ENCODE results near the gene TESK2.

Gene TESK2

DNA sequence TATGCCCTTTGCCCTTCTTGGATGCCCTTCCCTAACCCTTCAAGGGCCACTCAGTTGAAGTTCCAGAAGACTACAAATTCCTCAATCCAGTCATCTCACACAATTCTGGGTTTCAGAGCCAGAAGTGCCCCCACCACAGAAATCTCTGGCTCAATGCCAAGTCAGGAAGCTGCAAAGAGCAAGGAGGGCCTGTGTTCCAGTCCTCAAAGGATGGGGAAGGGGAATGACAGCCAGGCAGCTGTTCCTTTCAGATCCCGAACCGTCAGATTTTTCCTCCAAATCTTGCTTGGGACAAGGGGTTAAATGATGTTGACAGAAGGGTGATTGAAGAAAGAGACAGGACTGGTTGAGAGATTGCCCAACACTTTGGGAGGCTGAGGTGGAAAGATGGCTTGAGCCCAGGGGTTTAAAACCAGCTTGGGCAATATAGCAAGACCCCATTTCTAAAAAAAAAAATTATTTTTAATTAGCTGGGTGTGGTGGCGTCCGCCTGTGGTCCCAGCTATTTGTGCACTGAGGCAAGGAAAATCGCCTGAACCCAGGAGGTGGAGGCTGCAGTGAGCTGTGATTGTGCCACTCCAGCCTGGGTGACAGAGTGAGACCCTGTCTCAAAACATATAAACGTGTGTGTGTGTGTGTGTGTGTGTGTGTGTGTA is 165.0 kb downstream of the TESK2 start:
- CTCF ChIA-PET, result interaction anchor here (0.8 to 3.4 kb wide), 6 partner anchors 11 to 457 kb away, joined by 3 to 22 read pairs (median 5); partner anchors contain the start of genes MUTYH and TOE1
- POLR2A ChIA-PET, result interaction anchor here (1.0 to 1.5 kb wide), 2 partner anchors 13 to 258 kb away, joined by 3 to 7 read pairs; partner anchors contain the start of genes MUTYH, NASP and TOE1

DNA sequence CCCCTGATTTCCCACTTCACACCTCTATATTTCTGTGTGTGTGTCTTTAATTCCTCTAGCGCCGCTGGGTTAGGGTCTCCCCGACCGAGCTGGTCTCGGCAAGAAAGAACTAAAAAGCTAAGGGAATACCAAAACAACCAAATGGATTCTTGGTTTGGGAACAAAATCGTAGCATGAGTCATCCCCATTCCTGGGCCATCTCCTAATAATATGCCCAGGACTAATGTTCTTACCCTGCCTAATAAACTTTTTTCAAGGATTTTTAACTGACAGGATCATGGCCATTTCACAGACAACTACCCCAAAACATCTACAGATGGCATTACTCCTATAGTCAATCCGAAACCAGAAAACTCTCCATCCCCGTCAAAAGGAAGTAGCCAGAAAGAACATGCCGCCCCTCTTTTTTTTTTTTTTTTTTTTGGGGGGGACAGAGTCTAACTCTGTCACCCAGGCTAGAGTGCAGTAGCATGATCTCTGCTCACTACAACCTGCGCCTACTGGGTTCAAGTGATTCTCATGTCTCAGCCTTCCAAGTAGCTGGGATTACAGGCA is 168.4 kb downstream of the TESK2 start:
- ChIA-PET POLR2A (interaction anchor here (0.7 kb wide), 1 partner anchor 199 kb away, joined by 3 read pairs; the partner anchor contains the start of gene PRDX1), CTCF (interaction anchor here (1.3 to 2.2 kb wide), 3 partner anchors 170 to 308 kb away, joined by 3 to 4 read pairs (median 4); no protein-coding TSS in a partner anchor)
- no peak for DNase-seq (ENCODE audit: low read depth, low spot score)

More for the DNA sequence above, 165.0 kb downstream of the TESK2 start:
- no peak for DNase-seq (ENCODE audit: low read depth, low spot score)
- TF ChIP-seq, protein P1, sequence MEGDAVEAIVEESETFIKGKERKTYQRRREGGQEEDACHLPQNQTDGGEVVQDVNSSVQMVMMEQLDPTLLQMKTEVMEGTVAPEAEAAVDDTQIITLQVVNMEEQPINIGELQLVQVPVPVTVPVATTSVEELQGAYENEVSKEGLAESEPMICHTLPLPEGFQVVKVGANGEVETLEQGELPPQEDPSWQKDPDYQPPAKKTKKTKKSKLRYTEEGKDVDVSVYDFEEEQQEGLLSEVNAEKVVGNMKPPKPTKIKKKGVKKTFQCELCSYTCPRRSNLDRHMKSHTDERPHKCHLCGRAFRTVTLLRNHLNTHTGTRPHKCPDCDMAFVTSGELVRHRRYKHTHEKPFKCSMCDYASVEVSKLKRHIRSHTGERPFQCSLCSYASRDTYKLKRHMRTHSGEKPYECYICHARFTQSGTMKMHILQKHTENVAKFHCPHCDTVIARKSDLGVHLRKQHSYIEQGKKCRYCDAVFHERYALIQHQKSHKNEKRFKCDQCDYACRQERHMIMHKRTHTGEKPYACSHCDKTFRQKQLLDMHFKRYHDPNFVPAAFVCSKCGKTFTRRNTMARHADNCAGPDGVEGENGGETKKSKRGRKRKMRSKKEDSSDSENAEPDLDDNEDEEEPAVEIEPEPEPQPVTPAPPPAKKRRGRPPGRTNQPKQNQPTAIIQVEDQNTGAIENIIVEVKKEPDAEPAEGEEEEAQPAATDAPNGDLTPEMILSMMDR (IDR thresholded peaks at IDR 0.05; ENCODE audit: insufficient read depth, low read length, missing control alignments), result no peak
- no peak overlapping the region; the same call in 1 of the 2 replicates for H3K4me3 ChIP-seq (ENCODE audit: low read depth, low read length)

DNA sequence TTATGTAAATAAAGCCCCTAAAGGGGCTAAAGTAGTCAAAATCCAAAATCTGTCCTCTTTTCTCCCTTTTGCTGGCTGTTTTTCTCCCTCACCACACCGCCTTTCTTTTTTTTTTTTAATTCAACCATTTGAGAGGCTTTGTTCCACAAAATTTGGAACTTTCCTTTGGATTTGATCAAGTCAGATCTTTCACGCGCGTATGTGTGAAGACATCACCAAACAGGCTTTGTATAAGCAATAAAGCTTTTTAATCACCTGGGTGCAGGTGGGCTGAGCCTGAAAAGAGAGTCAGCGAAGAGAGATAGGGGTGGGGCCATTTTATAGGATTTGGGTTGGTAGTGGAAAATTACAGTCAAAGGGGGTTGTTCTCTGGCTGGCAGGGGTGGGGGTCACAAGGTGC is 169.5 kb downstream of the TESK2 start:
- TF ChIP-seq, protein P1 (IDR thresholded peaks at IDR 0.05; ENCODE audit: insufficient read depth, low read length, missing control alignments), result no peak
- DNase-seq (ENCODE audit: low read depth, low spot score), result no peak
- no peak overlapping the region for H3K4me3 ChIP-seq (ENCODE audit: low read depth, low read length)
- CTCF ChIA-PET, result interaction anchor here (1.5 to 2.1 kb wide), 2 partner anchors 15 to 17 kb away, joined by 3 to 12 read pairs; no protein-coding TSS in a partner anchor
- POLR2A ChIA-PET, result no interaction called here

More for the DNA sequence above, 168.4 kb downstream of the TESK2 start:
- TF ChIP-seq, protein P1 (IDR thresholded peaks at IDR 0.05; ENCODE audit: insufficient read depth, low read length, missing control alignments), result no peak
- no peak overlapping the region for H3K4me3 ChIP-seq (ENCODE audit: low read depth, low read length)

DNA sequence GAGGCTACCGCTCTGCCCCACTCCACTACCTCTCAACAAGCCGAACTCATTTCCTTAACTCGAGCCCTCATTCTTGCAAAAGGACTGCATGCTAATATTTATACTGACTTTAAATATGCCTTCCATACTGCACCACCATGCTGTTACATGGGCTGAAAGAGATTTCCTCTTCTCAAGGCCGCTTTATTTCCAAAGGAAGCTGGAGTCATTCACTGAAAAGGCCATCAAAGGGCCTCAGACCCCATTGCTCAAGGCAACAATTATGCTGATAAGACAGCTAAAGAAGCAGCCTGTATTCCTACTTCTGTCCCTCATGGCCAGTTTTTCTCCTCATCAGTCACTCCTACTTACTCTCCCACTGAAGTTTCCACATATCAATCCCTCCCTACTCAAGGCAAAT is 171.2 kb downstream of the TESK2 start:
- ChIA-PET CTCF (interaction anchor here (1.2 to 2.1 kb wide), 4 partner anchors 9 to 19 kb away, joined by 3 to 12 read pairs (median 4); no protein-coding TSS in a partner anchor), POLR2A (no interaction called here)
- TF ChIP-seq, protein P1 (IDR thresholded peaks at IDR 0.05; ENCODE audit: insufficient read depth, low read length, missing control alignments), result no peak

DNA sequence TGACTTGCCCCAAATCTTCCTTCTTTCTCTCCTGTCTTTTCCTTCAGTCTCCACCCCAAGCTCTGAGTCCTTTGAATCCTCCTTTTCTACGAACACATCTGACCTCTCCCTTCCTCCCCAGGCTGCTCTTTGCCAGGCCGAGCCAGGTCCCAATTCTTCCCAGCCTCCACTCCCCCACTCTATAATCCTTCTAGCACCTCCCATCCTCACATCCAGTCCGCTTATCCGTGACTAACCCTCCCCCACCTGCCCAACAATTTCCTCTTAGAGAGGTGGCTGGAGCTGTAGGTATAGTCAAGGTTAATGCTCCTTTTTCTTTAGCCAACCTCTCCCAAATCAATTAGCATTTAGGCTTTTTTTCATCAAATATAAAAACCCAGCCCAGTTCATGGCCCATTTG is 173.8 kb downstream of the TESK2 start:
- no peak for DNase-seq (ENCODE audit: low read depth, low spot score)
- ChIA-PET CTCF (no interaction called here), POLR2A (no interaction called here)
- no peak overlapping the region for H3K4me3 ChIP-seq (ENCODE audit: low read depth, low read length)
- TF ChIP-seq, protein P1 (IDR thresholded peaks at IDR 0.05; ENCODE audit: insufficient read depth, low read length, missing control alignments), result no peak

More for the DNA sequence above, 171.2 kb downstream of the TESK2 start:
- no peak for DNase-seq (ENCODE audit: low read depth, low spot score)
- H3K4me3 ChIP-seq (ENCODE audit: low read depth, low read length), result no peak overlapping the region

DNA sequence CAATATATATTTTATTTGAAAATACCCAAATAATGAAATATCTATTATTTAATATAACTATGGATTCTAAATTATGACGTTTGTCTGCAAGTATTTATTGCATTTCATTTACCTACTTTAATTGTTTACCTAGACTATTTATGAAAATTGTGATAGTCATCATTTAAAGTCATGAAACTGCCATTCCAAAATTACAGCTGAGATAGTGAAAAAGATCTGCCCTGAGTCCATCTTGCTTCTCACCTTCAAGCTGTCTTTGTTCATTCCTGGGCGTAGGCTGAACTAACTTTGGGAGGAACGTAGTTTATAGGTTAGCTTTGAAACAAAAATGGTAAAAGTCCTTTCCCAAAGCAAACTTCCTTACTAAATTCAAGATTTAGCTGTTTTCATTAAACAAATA is 176.7 kb downstream of the TESK2 start:
- H3K4me3 ChIP-seq (ENCODE audit: low read depth, low read length), result no peak overlapping the region
- no peak for DNase-seq (ENCODE audit: low read depth, low spot score)
- CTCF ChIA-PET, result interaction anchor here (1.2 to 2.4 kb wide), 6 partner anchors 8 to 300 kb away, joined by 3 to 12 read pairs (median 6); no protein-coding TSS in a partner anchor
- POLR2A ChIA-PET, result interaction anchor here (1.1 kb wide), 1 partner anchor 26 kb away, joined by 3 read pairs; the partner anchor contains the start of genes MUTYH and TOE1
- TF ChIP-seq, protein P1 (IDR thresholded peaks at IDR 0.05; ENCODE audit: insufficient read depth, low read length, missing control alignments), result no peak

Data from AG04449 (cell line).